Measurements from ENCODE around the gene LTB. TPM values are rescaled to one million over a fixed set of nuclear protein-coding genes. Genes with fewer than 3 reads are reported as not detected.
A peak's percentile ranks its signal among the peaks of the same experiment; 100 is the strongest.

The LTB gene
- polyA plus RNA-seq, 10 donors, result 0.67 to 32.2 (median 1.5) TPM

DNA sequence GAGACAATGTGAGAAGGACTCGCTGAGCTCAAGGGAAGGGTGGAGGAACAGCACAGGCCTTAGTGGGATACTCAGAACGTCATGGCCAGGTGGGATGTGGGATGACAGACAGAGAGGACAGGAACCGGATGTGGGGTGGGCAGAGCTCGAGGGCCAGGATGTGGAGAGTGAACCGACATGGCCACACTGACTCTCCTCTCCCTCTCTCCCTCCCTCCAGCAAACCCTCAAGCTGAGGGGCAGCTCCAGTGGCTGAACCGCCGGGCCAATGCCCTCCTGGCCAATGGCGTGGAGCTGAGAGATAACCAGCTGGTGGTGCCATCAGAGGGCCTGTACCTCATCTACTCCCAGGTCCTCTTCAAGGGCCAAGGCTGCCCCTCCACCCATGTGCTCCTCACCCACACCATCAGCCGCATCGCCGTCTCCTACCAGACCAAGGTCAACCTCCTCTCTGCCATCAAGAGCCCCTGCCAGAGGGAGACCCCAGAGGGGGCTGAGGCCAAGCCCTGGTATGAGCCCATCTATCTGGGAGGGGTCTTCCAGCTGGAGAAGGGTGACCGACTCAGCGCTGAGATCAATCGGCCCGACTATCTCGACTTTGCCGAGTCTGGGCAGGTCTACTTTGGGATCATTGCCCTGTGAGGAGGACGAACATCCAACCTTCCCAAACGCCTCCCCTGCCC, 5.2 kb downstream of the LTB start:
- no peak for DNase-seq

DNA sequence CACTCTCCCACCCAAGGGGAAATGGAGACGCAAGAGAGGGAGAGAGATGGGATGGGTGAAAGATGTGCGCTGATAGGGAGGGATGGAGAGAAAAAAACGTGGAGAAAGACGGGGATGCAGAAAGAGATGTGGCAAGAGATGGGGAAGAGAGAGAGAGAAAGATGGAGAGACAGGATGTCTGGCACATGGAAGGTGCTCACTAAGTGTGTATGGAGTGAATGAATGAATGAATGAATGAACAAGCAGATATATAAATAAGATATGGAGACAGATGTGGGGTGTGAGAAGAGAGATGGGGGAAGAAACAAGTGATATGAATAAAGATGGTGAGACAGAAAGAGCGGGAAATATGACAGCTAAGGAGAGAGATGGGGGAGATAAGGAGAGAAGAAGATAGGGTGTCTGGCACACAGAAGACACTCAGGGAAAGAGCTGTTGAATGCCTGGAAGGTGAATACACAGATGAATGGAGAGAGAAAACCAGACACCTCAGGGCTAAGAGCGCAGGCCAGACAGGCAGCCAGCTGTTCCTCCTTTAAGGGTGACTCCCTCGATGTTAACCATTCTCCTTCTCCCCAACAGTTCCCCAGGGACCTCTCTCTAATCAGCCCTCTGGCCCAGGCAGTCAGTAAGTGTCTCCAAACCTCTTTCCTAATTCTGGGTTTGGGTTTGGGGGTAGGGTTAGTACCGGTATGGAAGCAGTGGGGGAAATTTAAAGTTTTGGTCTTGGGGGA, 6.1 kb downstream of the LTB start:
- DNase-seq, result no peak

DNA sequence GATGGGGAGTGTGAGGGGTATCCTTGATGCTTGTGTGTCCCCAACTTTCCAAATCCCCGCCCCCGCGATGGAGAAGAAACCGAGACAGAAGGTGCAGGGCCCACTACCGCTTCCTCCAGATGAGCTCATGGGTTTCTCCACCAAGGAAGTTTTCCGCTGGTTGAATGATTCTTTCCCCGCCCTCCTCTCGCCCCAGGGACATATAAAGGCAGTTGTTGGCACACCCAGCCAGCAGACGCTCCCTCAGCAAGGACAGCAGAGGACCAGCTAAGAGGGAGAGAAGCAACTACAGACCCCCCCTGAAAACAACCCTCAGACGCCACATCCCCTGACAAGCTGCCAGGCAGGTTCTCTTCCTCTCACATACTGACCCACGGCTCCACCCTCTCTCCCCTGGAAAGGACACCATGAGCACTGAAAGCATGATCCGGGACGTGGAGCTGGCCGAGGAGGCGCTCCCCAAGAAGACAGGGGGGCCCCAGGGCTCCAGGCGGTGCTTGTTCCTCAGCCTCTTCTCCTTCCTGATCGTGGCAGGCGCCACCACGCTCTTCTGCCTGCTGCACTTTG, 6.8 kb downstream of the LTB start, which contains the start of gene TNF:
TSS of gene TNF (plus strand) at position 231 of the 567 bp plus-strand sequence. CDS start at position 408, 177 bp downstream.
- DNase-seq, result peak in 2 of 3 donors; percentile 32 to 48

DNA sequence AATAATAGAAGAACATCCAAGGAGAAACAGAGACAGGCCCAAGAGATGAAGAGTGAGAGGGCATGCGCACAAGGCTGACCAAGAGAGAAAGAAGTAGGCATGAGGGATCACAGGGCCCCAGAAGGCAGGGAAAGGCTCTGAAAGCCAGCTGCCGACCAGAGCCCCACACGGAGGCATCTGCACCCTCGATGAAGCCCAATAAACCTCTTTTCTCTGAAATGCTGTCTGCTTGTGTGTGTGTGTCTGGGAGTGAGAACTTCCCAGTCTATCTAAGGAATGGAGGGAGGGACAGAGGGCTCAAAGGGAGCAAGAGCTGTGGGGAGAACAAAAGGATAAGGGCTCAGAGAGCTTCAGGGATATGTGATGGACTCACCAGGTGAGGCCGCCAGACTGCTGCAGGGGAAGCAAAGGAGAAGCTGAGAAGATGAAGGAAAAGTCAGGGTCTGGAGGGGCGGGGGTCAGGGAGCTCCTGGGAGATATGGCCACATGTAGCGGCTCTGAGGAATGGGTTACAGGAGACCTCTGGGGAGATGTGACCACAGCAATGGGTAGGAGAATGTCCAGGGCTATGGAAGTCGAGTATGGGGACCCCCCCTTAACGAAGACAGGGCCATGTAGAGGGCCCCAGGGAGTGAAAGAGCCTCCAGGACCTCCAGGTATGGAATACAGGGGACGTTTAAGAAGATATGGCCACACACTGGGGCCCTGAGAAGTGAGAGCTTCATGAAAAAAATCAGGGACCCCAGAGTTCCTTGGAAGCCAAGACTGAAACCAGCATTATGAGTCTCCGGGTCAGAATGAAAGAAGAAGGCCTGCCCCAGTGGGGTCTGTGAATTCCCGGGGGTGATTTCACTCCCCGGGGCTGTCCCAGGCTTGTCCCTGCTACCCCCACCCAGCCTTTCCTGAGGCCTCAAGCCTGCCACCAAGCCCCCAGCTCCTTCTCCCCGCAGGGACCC, 7.8 kb downstream of the LTB start:
- no peak for DNase-seq

GRCh38 chr6:31573239-31574105, 8.8 kb downstream of the LTB start:
- DNase-seq, result no peak

GRCh38 chr6:31572041-31572911, 9.9 kb downstream of the LTB start, which contains the start of gene LTA:
Gene LTA (plus strand): TSS chr6:31572289. CDS start chr6:31572743, 454 bp downstream.
- no peak for DNase-seq

- DNase-seq, result no peak
Observed at GRCh38 chr6:31569861-31570536, 12.2 kb downstream of the LTB start.

GRCh38 chr6:31568537-31568961, 13.7 kb downstream of the LTB start:
- no peak for DNase-seq

GRCh38 chr6:31567531-31568370, 14.5 kb downstream of the LTB start:
- DNase-seq, result no peak

DNA sequence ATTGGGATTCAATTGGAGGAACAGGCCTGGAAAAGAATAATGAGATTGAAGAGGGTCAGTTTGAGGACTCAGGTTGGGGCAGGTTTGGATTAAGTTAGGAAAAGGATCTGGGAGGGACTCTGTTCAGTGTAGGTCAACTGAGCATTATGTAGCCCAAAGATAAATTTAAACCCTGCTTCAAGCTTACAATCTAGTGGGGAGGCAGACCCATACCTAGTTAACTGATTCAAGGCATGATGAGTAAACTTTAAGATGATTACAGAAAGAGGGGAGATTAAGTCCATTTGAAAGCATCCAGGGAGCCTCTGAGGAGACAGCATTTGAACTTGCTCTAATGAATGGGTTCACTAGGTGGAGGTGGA, 21.5 kb downstream of the LTB start:
- no peak for DNase-seq

DNA sequence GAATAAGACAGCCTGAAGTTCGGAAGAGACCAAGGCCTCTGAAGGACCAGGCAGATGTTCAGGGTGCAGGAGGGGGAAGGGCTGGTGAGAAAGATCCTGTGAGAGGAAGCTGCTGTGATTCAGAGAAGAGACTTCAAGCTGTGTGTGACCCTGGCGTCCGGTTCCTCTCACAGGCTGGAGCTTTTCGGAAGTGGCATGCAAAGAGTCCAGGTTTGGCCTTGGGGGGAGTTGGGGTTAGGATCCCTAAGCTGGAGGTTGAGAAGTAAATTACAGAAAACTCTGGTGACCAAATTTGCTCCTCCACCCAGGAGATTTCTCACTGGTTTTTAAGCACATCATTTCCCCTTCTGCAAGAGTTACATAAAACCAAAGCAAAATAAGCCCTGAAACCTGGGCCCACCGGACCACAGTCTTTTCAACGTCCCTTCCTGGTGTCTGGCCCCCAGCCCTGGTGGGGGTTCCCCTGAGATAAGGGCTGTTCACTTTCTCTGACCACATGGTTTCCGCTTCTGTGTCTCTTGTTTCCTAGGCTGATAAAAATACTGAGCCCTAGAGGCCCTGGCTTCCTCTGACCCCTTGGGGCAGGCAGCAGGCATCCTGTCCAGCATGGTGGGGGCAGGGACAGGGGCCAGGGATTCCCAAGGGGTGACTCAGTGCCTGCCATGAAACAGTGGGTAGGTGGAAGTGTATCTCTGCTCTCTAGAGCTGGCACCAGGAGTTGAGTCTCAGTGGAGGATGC, 22.1 kb downstream of the LTB start:
- DNase-seq, result peak in 1 of 3 donors; percentile 58

DNA sequence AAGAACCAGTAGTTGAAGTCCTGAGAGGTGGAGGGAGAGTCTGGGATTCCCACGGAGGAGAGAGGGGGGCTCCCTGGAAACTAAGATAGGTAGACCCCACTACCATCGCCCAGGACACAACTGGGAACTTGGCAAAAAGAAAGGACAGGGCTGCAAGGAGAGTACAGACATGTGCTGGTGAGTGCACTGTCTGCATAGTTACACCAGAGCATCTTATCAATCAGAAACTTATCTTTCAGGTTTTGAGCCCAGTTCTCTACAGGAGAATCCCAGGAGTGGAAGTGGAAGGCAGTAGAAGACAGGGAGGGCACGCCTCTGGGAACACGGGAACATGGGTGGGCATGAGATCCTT, 22.6 kb downstream of the LTB start:
- DNase-seq, result no peak

GRCh38 chr6:31558631-31559500, 23.4 kb downstream of the LTB start:
- DNase-seq, result peak in 1 of 3 donors; percentile 46

GRCh38 chr6:31558318-31558625, 24.0 kb downstream of the LTB start:
- no peak for DNase-seq

GRCh38 chr6:31557443-31558317, 24.5 kb downstream of the LTB start:
- DNase-seq, result no peak

DNA sequence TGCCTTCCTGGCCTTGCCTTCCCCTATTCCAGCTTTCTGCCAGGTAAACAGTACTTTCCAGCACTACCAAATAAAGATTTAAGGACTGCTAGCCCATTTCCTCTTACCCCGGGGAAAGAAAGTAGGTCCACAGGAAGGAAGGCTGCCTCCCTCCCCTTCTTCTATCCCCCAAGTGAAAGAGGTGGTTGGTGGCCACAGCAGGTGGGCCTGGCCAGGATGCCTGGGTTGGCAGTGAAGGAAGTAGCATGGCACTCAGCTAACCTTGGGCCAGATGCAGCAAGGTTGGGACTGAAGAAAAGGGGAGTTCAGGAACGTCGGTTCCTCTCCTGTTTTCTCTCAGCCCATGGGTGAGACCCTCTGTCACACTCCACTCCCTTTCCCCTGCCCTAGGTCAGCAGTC, 25.9 kb downstream of the LTB start:
- no peak for DNase-seq

Measured in muscle of back (tissue), 11 donors.